HEK293 (cell line): ENCODE measurements around the gene GPR107.
A peak's percentile ranks its signal among the peaks of the same experiment; 100 is the strongest.

Experiments used
- BCL11B ChIP-seq: fragments of 450-650 bp; formaldehyde crosslinking; IDR thresholded peaks from 2 replicates; pipeline ENCODE4 v1.5.1; 2016; ENCODE audit warnings: low read depth, missing biosample characterization, missing genetic modification characterization
- FEZF1 ChIP-seq: fragments of 450-650 bp; formaldehyde crosslinking; IDR thresholded peaks from 2 replicates; pipeline ENCODE4 v1.5.1; 2016; ENCODE audit warnings: missing biosample characterization, missing genetic modification characterization
- GLI2 ChIP-seq: fragments of 450-650 bp; formaldehyde crosslinking; IDR thresholded peaks from 2 replicates; pipeline ENCODE4; 2017; ENCODE audit warnings: missing biosample characterization, missing genetic modification characterization, low read depth, borderline replicate concordance
- HOXD13 ChIP-seq: sonication (generic); formaldehyde crosslinking; IDR thresholded peaks from 2 replicates; pipeline ENCODE4 v1.8.0; 2022; ENCODE audit warnings: missing genetic modification reagents, borderline replicate concordance
- KLF10 ChIP-seq: fragments of 450-650 bp; IDR thresholded peaks from 2 replicates; pipeline ENCODE4 v1.5.1; 2018; ENCODE audit warnings: missing biosample characterization, mild to moderate bottlenecking, missing genetic modification characterization
- KLF9 ChIP-seq: fragments of 450-650 bp; formaldehyde crosslinking; IDR thresholded peaks from 2 replicates; pipeline ENCODE4 v1.5.1; 2016; ENCODE audit warnings: missing biosample characterization, missing genetic modification characterization, low read depth
- PRDM10 ChIP-seq: fragments of 450-650 bp; formaldehyde crosslinking; IDR thresholded peaks from 2 replicates; pipeline ENCODE4 v1.5.1; 2016; ENCODE audit warnings: missing biosample characterization, missing genetic modification characterization
- SETDB1 ChIP-seq: IDR thresholded peaks from one replicate; pipeline ENCODE4 v1.6.1; 2017; ENCODE audit warnings: mild to moderate bottlenecking, low read length, moderate library complexity, mixed read lengths; ENCODE audit not compliant: insufficient read length
- ZEB2 ChIP-seq: fragments of 450-650 bp; formaldehyde crosslinking; IDR thresholded peaks from 2 replicates; pipeline ENCODE4 v1.5.1; 2016; ENCODE audit warnings: missing biosample characterization, missing genetic modification characterization
- ZNF184 ChIP-seq: fragments of 450-650 bp; IDR thresholded peaks from 2 replicates; pipeline ENCODE4 v1.5.1; 2018; ENCODE audit warnings: missing biosample characterization, mild to moderate bottlenecking, missing genetic modification characterization
- ZNF394 ChIP-seq: fragments of 450-650 bp; formaldehyde crosslinking; IDR thresholded peaks from 2 replicates; pipeline ENCODE4 v1.5.1; 2016; ENCODE audit warnings: missing biosample characterization, missing genetic modification characterization, mild to moderate bottlenecking, moderate library complexity, borderline replicate concordance
- ZNF449 ChIP-seq: fragments of 450-650 bp; formaldehyde crosslinking; IDR thresholded peaks from 2 replicates; pipeline ENCODE4 v1.5.1; 2017; ENCODE audit warnings: missing biosample characterization, mild to moderate bottlenecking, missing genetic modification characterization, moderate library complexity
- ZNF488 ChIP-seq: fragments of 450-650 bp; formaldehyde crosslinking; IDR thresholded peaks from 2 replicates; pipeline ENCODE4 v1.5.1; 2016; ENCODE audit warnings: missing biosample characterization, missing genetic modification characterization
- ZNF558 ChIP-seq: fragments of 450-650 bp; formaldehyde crosslinking; IDR thresholded peaks from 2 replicates; pipeline ENCODE4 v1.5.1; 2016; ENCODE audit warnings: missing biosample characterization, missing genetic modification characterization
- ZNF560 ChIP-seq: fragments of 450-650 bp; formaldehyde crosslinking; IDR thresholded peaks from 2 replicates; pipeline ENCODE4 v1.5.1; 2017; ENCODE audit warnings: missing biosample characterization, missing genetic modification characterization, borderline replicate concordance
- ZNF600 ChIP-seq: fragments of 450-650 bp; formaldehyde crosslinking; IDR thresholded peaks from 2 replicates; pipeline ENCODE4 v1.5.1; 2016; ENCODE audit warnings: missing biosample characterization, missing genetic modification characterization
- ZNF629 ChIP-seq: fragments of 450-650 bp; formaldehyde crosslinking; IDR thresholded peaks from 2 replicates; pipeline ENCODE4 v1.5.1; 2017; ENCODE audit warnings: missing biosample characterization, missing genetic modification characterization
- ZNF785 ChIP-seq: fragments of 450-650 bp; formaldehyde crosslinking; IDR thresholded peaks from 2 replicates; pipeline ENCODE4 v1.5.1; 2016; ENCODE audit warnings: missing biosample characterization, missing genetic modification characterization
- ZNF843 ChIP-seq: fragments of 450-650 bp; formaldehyde crosslinking; IDR thresholded peaks from 2 replicates; pipeline ENCODE4 v1.5.1; 2016; ENCODE audit warnings: missing biosample characterization, missing genetic modification characterization
- TF ChIP-seq, protein P1 (sequence below): fragments of 450-650 bp; formaldehyde crosslinking; IDR thresholded peaks from 2 replicates; pipeline ENCODE4 v1.5.1; 2016; ENCODE audit warnings: missing biosample characterization, missing genetic modification characterization
- TF ChIP-seq, protein P2 (sequence below): fragments of 450-650 bp; formaldehyde crosslinking; IDR thresholded peaks from 2 replicates; pipeline ENCODE4 v1.5.1; 2016; ENCODE audit warnings: missing biosample characterization, missing genetic modification characterization

Gene GPR107

GRCh38 chr9:130128733-130129431 lies 75.2 kb downstream of the GPR107 start (continued):
- TF ChIP-seq PRDM10 (tag by site-specific recombination): peak; percentile 64; the same call in 1 of the 2 replicates
- TF ChIP-seq ZNF184 (tag by site-specific recombination): 0 out of 2 replicates have a peak, but pooled peaks have one; percentile 37
- no peak for TF ChIP-seq SETDB1
- peak; percentile 89 for TF ChIP-seq ZEB2
- TF ChIP-seq HOXD13: 0 out of 2 replicates have a peak, but pooled peaks have one; percentile 46
- TF ChIP-seq, protein P1, sequence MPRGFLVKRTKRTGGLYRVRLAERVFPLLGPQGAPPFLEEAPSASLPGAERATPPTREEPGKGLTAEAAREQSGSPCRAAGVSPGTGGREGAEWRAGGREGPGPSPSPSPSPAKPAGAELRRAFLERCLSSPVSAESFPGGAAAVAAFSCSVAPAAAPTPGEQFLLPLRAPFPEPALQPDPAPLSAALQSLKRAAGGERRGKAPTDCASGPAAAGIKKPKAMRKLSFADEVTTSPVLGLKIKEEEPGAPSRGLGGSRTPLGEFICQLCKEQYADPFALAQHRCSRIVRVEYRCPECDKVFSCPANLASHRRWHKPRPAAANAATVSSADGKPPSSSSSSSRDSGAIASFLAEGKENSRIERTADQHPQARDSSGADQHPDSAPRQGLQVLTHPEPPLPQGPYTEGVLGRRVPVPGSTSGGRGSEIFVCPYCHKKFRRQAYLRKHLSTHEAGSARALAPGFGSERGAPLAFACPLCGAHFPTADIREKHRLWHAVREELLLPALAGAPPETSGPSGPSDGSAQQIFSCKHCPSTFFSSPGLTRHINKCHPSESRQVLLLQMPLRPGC (tag by site-specific recombination): peak; percentile 85
- TF ChIP-seq GLI2: 0 out of 2 replicates have a peak, but pooled peaks have one; percentile 28
- TF ChIP-seq ZNF843 (tag by site-specific recombination): peak; percentile 51; the same call in 1 of the 2 replicates
- peak; percentile 88 for TF ChIP-seq ZNF629
- TF ChIP-seq ZNF600: peak; percentile 73; the same call in 1 of the 2 replicates
- no peak for TF ChIP-seq ZNF560
- TF ChIP-seq ZNF394: peak; percentile 49; the same call in 1 of the 2 replicates
- no peak for TF ChIP-seq ZNF785 (tag by site-specific recombination)
- TF ChIP-seq ZNF488 (tag by site-specific recombination): no peak
- no peak for TF ChIP-seq KLF9
- TF ChIP-seq, protein P2, sequence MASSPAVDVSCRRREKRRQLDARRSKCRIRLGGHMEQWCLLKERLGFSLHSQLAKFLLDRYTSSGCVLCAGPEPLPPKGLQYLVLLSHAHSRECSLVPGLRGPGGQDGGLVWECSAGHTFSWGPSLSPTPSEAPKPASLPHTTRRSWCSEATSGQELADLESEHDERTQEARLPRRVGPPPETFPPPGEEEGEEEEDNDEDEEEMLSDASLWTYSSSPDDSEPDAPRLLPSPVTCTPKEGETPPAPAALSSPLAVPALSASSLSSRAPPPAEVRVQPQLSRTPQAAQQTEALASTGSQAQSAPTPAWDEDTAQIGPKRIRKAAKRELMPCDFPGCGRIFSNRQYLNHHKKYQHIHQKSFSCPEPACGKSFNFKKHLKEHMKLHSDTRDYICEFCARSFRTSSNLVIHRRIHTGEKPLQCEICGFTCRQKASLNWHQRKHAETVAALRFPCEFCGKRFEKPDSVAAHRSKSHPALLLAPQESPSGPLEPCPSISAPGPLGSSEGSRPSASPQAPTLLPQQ (tag by site-specific recombination): no peak
- TF ChIP-seq KLF10 (tag by site-specific recombination): peak; percentile 27; the same call in 1 of the 2 replicates
- TF ChIP-seq FEZF1 (tag by site-specific recombination): peak; percentile 61; the same call in 1 of the 2 replicates
- TF ChIP-seq ZNF449 (tag by site-specific recombination): no peak
- 0 out of 2 replicates have a peak, but pooled peaks have one; percentile 34 for TF ChIP-seq ZNF558 (tag by site-specific recombination)
- TF ChIP-seq BCL11B (tag by site-specific recombination): no peak
